Measurements from ENCODE around the gene GPSM3. TPM values are rescaled to one million over a fixed set of nuclear protein-coding genes. Genes with fewer than 3 reads are reported as not detected.

GPSM3 gene
- total and polyA plus RNA-seq, 2 donors (not counting 1 experiment from before 2014, with no cell fraction given): 194 to 299 TPM

DNA sequence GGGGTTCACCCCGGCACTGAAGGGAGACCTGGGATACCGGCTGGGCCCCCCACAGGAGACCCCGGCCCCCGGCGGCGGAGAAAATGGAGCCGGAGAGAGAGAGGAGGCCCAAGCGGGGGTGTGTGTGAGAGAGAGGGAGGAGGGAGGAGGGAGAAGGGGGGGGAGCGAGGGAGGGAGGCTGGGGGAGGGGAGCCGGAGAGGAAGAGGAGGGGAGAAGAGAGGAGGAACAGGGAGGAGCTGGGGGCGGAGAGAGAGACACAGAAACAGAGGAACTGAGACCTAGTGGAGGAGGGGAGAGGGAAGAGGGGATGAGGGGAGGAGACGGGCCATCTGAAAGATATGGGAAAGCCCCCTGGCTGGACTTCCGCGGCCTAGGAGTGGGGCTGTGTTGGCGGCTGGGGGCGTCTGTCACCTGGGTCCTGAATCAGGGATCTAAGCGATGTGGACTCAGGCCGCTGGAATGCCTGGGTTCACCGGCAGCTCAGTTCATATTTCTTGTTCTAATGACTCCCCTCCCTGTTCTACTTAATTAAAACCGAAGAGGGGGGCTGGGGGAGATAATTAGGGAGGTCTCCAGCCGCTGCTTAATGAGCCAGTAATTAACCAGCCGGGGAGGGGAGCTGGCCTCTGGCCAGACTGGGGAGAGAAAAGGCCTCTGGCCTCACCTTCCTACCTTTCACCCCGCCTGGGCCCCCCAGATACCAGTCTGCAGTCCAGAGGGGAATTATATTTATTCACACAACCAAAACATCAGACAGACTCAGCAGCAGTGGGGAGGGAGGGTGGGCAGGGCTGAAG is 2.2 kb downstream of the GPSM3 start, which contains the start of gene PBX2:
Gene PBX2, minus strand, starts transcription at position 149 of the 798 bp plus-strand sequence. CDS start 287 bp downstream, outside the sequence.
- peak; percentile 93 for DNase-seq
- Mint-ChIP-seq H3K27ac (peak within 1 kb of the TSS; percentile 96), H3K9me3 (ENCODE audit: insufficient read depth) (no peaks in the 10 kb centered on the region), H3K4me3 (peak within 1 kb of the TSS; percentile 91), H3K4me1 (peaks cover 80% of the 10 kb centered on the region), H3K27me3 (no peaks in the 10 kb centered on the region)
- CTCF ChIA-PET: interaction anchor here (0.7 to 1.6 kb wide), 3 partner anchors 13 to 62 kb away, joined by 3 read pairs; partner anchors contain the start of gene ATF6B
- ATAC-seq (ENCODE audit: low read depth): peak; percentile 86
- 0% methylated on average over 7 of the region's 23 CpGs for WGBS (ENCODE audit: insufficient coverage)
- Histone ChIP-seq H3K9ac (ENCODE audit: low read length) (peak within 1 kb of the TSS; percentile 96), H3K9me3 (ENCODE audit: control extremely low read depth in 1 of 3, control insufficient read depth in 2 of 3, insufficient read depth in 1 of 3, low read length in 2 of 3) (no peaks in the 10 kb centered on the region), H3K79me2 (ENCODE audit: control insufficient read depth, insufficient read depth, low read length) (peaks cover 58% of the 10 kb centered on the region), H4K20me1 (ENCODE audit: control insufficient read depth, insufficient read depth, low read length, poor library complexity, severe bottlenecking) (no peaks in the 10 kb centered on the region), H3K4me2 (replicated peaks; ENCODE audit: low read depth, low read length, poor library complexity, severe bottlenecking) (peak within 1 kb of the TSS; percentile 91), H3K27ac (ENCODE audit: low read length in 2 of 2) (peak within 1 kb of the TSS; percentile 93 to 97), H3K4me1 (ENCODE audit: control insufficient read depth in 2 of 2, insufficient read depth in 2 of 2, low read length in 2 of 2) (peaks cover 55 to 74% of the 10 kb centered on the region in 2 donors), H3K4me3 (ENCODE audit: control extremely low read depth in 1 of 5, extremely low read depth in 1 of 5, insufficient read depth in 1 of 5, low read depth in 2 of 5, low read length in 4 of 5) (peak within 1 kb of the TSS; percentile 74 to 99 (median 95)), H2AFZ (ENCODE audit: insufficient read depth, low read depth, low read length, poor library complexity, severe bottlenecking) (peak within 1 kb of the TSS; percentile 41), H3K36me3 (replicated peaks in 1 of 2; ENCODE audit: control extremely low read depth in 1 of 2, control insufficient read depth in 1 of 2, extremely low read depth in 1 of 2, insufficient read depth in 2 of 2, low read length in 1 of 2) (peaks cover 0 to 37% of the 10 kb centered on the region in 2 experiments), H3K27me3 (replicated peaks in 1 of 4; ENCODE audit: control extremely low read depth in 1 of 4, control insufficient read depth in 3 of 4, insufficient read depth in 4 of 4, low read length in 3 of 4) (no peaks in the 10 kb centered on the region)
- no peak for TF ChIP-seq EZH2 (IDR thresholded peaks at IDR 0.05; ENCODE audit: borderline replicate concordance, insufficient read depth, low read depth, low read length, poor library complexity, severe bottlenecking)
- TF ChIP-seq, protein P1, sequence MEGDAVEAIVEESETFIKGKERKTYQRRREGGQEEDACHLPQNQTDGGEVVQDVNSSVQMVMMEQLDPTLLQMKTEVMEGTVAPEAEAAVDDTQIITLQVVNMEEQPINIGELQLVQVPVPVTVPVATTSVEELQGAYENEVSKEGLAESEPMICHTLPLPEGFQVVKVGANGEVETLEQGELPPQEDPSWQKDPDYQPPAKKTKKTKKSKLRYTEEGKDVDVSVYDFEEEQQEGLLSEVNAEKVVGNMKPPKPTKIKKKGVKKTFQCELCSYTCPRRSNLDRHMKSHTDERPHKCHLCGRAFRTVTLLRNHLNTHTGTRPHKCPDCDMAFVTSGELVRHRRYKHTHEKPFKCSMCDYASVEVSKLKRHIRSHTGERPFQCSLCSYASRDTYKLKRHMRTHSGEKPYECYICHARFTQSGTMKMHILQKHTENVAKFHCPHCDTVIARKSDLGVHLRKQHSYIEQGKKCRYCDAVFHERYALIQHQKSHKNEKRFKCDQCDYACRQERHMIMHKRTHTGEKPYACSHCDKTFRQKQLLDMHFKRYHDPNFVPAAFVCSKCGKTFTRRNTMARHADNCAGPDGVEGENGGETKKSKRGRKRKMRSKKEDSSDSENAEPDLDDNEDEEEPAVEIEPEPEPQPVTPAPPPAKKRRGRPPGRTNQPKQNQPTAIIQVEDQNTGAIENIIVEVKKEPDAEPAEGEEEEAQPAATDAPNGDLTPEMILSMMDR (IDR thresholded peaks at IDR 0.05): no peak
- intact Hi-C loops (cut with micrococcal nuclease): loop anchor here (1.0 to 10.0 kb wide), 3 partner anchors 14 to 695 kb away; partner anchors contain the start of genes AGPAT1, CLIC1 and MICB
- POLR2A ChIA-PET: interaction anchor here (0.6 to 1.7 kb wide), 11 partner anchors 8 to 781 kb away, joined by 3 to 11 read pairs (median 4); partner anchors contain the start of genes AGPAT1, ATF6B, BRD2 and HLA-DMB

All from B cell (primary cell).